DOHH2 (cell line): Measurements from ENCODE around the gene AP2M1.

Experiments
- EZH2phosphoT487 ChIP-seq: fragments of 200-600 bp; sonication (generic); IDR thresholded peaks from 2 replicates; pipeline ENCODE4 v1.6.1; 2017; ENCODE audit warnings: borderline replicate concordance, mild to moderate bottlenecking, antibody characterized with exemption, low read length, moderate library complexity, mixed read lengths
- TF ChIP-seq, protein P1 (sequence below): fragments of 200-600 bp; sonication (generic); IDR thresholded peaks from one replicate; pipeline ENCODE4 v1.5.1; 2014; ENCODE audit warnings: antibody characterized with exemption, mild to moderate bottlenecking, low read depth, low read length; ENCODE audit not compliant: poor library complexity, severe bottlenecking

DNA sequence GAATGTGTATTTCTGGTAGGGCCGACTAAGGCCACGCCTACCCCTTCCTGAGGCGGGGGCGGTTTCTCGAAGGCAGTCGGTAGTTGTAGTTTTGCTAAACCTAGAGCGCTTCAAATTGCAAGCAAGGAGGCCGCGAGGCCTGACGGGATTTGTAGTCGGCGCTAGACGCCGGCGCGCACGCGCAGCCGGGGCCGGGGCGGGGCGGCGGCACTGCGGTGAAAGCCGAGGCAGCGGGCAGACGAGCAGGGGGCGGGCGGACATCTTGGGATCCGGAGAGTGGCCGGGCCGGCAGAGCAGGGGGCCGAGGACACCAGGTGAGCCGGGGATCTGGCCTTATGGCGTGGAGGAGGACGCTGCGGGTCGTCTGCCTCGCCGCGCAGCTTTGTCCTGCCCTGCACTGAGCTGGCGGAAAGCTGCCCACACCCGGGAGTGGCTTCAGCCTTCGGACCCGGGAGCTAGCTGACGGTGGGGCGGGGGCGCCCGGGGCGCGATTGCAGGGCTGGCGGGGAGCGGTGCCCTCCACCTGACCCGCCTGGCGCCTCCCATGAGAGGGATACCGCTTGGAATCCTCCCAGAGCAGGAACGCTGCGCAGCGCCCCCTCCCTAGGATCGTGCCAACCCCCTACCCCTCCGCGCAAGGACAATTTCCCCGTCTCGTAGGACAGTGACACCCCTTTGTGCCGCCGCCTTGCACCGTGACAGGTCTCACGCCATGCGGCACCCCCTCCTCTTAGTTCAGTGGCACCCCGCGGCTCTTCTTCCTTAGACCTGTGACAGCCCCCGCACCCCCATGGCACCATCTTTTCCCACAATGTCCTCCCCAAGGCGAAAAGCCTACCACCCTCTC is at the start of gene AP2M1:
- TF ChIP-seq, protein P1, sequence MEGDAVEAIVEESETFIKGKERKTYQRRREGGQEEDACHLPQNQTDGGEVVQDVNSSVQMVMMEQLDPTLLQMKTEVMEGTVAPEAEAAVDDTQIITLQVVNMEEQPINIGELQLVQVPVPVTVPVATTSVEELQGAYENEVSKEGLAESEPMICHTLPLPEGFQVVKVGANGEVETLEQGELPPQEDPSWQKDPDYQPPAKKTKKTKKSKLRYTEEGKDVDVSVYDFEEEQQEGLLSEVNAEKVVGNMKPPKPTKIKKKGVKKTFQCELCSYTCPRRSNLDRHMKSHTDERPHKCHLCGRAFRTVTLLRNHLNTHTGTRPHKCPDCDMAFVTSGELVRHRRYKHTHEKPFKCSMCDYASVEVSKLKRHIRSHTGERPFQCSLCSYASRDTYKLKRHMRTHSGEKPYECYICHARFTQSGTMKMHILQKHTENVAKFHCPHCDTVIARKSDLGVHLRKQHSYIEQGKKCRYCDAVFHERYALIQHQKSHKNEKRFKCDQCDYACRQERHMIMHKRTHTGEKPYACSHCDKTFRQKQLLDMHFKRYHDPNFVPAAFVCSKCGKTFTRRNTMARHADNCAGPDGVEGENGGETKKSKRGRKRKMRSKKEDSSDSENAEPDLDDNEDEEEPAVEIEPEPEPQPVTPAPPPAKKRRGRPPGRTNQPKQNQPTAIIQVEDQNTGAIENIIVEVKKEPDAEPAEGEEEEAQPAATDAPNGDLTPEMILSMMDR, result peak; percentile 39
- no peak for TF ChIP-seq EZH2phosphoT487
